Uterus (tissue), 2 donors: ENCODE measurements around the gene GNA12.

Experiments
- CTCF ChIP-seq, 4 experiments: fragments of 200-600 bp in 2 of 4; fragments of 450-650 bp in 2 of 4; sonication (generic) in 2 of 4; IDR thresholded peaks; one replicate each; pipeline ENCODE4 v1.5.1; 2016 to 2019; ENCODE audit warnings: antibody characterized with exemption in 4 of 4, mild to moderate bottlenecking in 2 of 4, moderate library complexity in 1 of 4
- POLR2A ChIP-seq, 2 donors: fragments of 450-650 bp; IDR thresholded peaks; one replicate each; pipeline ENCODE4 v1.6.1; 2016; ENCODE audit warnings: antibody characterized with exemption in 2 of 2, mild to moderate bottlenecking in 1 of 2, moderate library complexity in 1 of 2

GRCh38 chr7:2701424-2701823 lies 142.7 kb downstream of the GNA12 start:
- TF ChIP-seq POLR2A (IDR thresholded peaks at IDR 0.05) (no peak), CTCF (IDR thresholded peaks at IDR 0.05) (no peak)
